Stimulated activated naive CD8-positive, alpha-beta T cell treated with anti-CD3 and anti-CD28 coated beads, Interleukin-15, Interleukin-2, amounts not matched to agents 100 U/mL and 50 U/mL, for 24 hours (primary cell): Measurements from ENCODE around the gene CCL3.
"Not testable (repeated sequence)": the region's sequence is repeated elsewhere in the genome, so short reads cannot be mapped to it uniquely, and the experiment has no call there.

Experiments
- ATAC-seq: fragments of 150-1000 bp; cut with Tn5 transposase; one replicate; pipeline ENCODE4 v1.10.0; 2021
- DNase-seq: peaks from one replicate; pipeline ENCODE4 v3.0.0; 2021

The CCL3 gene

DNA sequence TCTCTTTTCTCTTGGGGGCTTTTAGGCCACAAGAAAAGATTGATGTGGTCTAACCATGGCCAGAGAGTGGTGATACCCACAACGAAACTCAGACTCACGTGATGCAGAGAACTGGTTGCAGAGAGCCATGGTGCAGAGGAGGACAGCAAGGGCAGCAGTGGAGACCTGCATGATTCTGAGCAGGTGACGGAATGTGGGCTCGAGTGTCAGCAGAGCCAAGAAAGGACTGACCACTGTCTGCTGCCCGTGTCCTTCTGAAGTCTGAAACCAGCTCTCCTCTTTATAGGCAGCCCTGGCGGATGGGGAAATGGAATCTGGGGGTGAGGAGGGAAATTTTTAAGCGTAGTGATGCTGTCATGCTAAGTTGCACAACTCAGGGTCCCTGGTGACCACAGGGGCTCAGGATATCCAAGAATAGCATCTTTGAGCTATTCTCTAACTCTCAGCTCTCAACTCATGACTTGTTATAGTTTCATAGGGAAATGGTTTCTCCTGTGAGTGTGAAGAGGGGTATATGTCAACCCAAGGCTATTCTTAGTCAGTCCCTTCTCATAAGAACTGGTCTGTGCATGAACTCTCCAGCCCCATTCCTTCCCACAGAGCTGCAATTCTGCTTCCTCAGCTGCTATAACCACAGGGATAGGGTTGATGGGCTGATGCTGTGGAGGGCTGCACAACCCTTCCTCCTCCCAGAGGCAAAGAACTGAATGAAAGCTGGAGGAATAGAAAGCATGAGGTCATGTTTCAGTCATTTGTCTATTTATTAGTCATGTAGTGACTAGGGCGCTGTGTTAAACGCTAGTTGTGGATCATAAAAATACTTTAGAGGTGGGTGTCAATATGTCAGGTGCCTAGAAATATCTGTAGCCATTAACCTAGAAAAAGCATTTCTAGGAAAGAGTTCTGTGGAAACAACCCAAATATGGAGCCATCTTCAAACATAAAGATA is at the start of gene CCL3:
Gene CCL3, minus strand, starts transcription at position 256 of the 949 bp plus-strand sequence. Its CDS starts 85 bp downstream, at position 171.
- DNase-seq (peak; percentile 66), ATAC-seq (peak; percentile 84)

DNA sequence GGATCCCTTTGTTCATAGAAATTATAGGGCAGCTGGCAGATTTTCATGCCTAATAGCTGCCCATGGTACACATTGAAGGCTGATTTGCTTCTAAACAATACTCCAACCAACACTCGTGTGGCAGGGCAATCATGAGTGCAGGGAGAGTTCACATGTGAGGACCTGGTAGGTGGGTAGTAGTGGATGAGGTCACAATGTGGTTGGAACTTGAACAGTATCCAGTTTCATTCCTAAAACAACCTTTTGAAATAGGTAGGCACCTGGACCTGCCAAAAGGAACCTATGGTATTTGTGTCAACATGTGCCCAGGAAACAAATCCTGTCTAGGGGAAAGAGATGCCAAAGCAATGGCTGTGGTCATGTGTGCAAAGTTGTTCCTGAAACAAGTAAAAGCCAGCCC is 46.5 kb upstream of the CCL3 start:
- DNase-seq: no peak
- no peak for ATAC-seq

DNA sequence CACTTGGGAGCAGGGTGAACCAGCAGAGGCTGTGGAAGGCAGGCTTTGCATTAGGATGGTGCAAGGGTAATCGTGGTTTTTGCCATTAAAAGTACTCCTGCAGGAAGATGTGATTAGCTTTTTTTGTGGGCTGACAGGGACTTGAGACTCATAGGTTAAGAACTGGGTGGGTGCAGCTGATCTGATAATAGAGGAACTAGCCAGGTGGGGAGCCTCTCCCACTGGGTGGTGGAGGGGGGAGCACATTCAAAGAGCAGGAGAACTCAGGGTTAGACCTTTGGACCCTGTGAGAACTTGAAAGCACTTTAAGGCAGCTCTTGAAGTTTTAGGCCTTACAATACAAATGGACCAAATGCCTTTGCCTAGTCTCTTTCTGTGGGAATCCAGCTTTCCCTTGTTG is 46.1 kb upstream of the CCL3 start:
- DNase-seq: no peak
- ATAC-seq: no peak

DNA sequence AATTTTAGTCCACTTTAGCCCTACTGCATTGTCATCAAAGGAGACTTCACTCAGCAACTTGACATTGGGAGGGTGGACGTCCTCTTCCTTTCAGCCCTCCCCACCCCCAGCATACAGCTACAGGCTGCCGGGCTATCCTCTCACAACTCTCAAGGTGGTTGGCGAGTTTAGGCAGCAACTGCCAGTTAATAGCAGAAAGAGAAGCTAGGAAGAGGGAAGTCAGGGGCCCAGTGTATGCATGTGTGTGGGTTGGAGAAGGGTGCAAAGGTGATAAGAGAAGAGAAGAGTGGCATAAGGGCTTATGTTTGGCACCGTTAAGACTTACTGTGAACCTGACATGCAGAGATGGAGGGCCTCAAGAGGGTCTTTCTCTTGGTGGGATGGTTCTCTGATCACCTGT is 45.5 kb upstream of the CCL3 start:
- no peak for ATAC-seq

DNA sequence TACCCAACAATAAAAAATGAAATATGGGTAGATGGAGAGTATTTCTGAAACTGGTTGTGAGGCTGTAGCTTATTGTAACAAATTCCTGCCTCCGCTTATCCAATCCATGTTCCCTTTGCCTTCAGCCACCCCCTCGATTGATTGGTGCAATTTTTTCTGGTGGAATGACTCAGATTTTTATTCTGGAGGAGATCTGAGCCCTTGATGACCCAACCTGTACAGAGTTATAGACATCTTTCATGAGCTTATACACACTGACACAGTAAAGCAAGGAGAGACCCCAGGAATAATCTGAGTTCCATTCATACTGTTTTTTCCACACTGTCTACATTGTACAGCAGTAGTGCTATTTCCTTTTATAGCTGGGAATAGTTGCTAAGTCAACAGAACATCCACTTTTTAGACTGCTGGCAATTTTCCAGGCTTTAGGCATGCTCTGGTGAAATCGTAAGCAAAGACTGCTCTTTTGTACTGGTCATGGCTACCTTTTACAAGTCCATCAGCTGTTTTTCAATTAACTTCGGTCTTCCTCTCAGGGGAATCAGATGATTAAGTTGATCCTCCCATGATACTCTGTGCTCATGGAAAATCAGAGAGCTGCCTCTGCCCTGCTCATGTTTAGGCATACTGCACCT is 43.8 kb upstream of the CCL3 start:
- no peak for ATAC-seq
- no peak for DNase-seq

More for the DNA sequence above, 45.5 kb upstream of the CCL3 start:
- DNase-seq: no peak

DNA sequence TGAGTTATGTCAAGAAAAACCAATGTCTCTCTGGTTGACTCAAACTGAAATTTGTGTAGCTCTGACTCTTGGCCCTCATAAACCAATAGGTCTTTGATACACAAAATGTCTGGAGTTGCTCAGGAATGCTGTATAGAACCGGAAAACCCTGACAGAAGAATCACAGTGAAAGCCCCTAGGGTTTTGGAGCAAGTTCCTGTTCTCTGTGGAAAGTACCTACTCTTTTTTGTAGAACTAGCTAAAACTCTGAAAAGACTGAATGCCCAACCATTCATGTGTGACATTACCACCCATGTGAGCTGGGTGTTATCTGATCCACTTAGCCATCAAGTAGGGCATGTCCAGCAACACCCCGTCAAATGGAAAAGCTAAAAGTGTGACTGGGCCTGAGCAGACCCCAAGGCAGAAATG is 42.5 kb upstream of the CCL3 start:
- ATAC-seq (no peak), DNase-seq (no peak)

DNA sequence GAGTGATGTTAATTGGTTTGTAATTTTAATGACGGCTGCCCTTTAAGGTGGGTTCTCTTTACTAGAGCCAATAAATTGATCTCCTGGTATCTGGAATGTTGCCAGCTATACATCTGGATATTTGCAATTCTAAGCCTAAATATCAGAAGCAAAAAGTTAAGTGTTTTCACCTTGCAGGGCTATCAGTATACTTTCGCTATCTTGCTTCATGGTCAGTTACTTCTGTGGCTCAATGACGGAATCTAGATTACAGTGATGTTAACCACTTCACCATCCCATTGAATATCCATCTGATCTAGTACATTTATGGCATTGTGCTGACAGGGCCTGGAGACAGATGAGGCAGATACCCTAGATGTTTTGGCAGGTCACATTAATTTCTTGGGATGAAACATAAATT is 42.0 kb upstream of the CCL3 start:
- ATAC-seq (no peak), DNase-seq (no peak)

DNA sequence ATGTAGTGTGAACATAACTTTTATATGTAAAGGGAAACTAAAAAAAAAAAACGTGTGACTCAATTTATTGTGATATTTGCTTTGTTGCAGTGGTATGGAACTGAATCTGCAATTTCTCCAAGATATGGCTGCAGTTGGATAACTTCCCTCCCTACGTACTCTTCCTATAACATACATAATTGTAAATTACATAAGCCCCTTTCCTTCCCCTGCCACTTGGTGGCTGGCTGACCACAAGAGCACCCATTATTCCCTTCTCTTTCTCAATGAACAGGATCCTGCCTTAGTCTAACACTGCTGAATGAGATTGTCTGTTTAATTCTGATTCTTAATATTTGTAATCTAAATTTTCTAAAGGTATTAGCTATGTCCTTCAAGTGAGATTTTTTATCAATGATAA is 41.5 kb upstream of the CCL3 start:
- DNase-seq (no peak), ATAC-seq (no peak)

DNA sequence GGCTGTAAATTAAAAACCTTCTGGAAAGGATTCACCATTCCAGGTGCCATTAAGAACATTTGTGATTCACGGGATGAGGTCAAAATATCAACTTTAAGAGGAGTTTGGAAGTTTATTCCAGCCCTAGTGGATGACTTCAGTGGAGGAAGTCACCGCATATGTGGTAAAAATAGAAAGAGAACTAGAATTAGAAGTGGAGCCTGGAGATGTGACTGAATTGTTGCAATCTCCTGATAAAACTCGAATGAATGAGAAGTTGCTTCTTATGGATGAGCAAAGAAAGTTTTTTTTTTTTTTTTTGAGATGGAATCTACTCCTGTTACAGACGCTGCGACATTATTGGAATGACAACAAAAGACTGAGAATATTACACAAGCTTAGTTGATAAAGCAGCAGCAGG is 40.4 kb upstream of the CCL3 start:
- ATAC-seq (no peak), DNase-seq (no peak)

DNA sequence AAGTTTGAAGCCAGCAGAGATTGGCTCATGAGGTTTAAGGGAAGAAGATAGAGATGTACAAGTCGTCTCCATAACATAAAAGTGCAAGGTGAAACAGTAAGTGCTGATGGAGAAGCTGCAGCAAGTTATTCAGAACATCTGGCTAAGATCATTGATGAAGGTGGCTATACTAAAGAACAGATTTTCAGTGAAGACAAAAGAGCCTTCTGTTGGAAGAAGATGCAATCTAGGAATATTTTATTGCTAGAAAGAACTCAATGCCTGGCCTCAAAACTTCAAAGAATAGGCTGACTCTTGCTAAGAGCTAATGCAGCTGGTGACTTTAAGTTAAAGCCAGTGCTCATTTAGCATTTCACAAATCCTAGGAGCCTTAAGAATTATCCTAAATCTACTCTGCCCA is 39.7 kb upstream of the CCL3 start:
- no peak for DNase-seq
- ATAC-seq: no peak

DNA sequence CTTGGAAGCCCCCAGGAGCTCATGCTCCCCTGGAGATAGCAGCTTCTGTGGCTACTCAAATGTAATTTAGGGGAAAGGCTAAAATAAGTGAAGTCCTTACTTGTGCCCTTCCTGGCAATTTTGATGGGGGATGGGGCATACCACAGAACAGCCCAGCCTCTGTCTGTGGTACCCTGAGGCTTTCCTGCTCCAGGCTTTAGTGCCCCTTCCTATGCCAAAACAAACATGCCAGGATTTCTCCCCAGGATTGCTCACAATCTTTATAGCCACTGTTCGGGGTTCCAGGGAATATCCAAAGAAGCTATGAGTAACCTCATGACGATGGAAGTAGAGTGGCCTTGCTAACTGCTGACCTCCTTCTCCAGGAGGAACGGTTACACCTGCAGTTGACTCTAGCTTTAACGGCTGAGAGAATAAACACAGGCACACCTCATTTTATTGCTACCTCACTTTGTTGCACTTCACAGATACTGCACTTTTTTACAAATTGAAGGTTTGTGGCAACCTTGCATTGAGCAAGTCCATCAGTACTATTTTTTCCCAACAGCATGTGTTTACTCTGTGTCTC is 38.6 kb upstream of the CCL3 start:
- no peak for ATAC-seq
- no peak for DNase-seq

DNA sequence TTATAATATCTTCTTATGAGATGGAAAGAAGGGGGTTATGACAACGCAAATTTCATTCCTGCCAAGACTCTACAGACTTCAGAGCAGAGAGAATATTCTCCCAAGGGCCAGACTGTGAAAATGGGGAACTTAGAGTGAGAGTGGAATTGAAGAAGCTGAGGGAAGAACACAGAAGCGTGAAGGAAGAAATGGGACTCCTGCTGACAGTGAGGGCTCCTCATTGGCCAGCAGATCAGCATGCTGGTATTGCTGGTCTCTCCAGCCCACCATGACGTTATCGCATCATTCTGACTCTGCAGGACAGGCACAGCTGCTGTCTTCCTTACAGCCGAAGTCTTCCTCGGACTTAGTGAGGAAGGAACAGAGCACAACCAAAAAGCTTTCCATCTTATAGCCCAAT is 38.0 kb upstream of the CCL3 start:
- no peak for ATAC-seq
- DNase-seq: no peak

DNA sequence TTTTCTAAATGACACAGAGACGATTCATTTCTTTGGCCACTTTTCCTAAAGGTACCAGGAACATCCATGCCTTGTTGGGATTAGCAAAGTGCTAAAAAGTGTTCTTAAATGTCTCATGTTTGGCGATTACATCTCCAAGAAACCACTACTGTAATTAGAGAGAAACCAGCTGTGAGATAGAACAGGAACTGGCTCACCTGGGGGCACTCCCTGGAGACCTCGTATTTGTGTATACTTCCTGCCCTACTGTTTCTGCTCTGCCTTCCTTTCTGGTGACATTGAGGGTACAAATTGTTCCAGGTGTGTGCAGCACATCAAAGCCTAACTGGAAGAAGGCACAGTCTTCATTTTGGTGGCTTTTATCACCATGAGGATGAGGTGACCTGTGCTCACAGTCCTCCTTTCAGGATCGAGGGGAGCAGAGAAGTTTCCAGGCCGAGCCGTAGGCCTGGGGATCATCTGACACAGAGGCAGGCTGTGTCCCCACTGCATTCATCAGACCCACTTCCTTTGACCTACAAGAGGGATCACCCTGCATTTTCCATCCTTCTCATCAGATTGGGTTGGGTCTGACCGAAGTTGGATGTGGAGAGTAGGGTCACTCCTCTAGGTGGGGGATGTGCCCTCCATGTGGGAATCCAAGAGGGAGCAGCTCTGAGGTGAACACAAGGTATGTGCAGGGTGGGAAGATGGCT is 37.4 kb upstream of the CCL3 start:
- no peak for DNase-seq
- ATAC-seq: no peak

DNA sequence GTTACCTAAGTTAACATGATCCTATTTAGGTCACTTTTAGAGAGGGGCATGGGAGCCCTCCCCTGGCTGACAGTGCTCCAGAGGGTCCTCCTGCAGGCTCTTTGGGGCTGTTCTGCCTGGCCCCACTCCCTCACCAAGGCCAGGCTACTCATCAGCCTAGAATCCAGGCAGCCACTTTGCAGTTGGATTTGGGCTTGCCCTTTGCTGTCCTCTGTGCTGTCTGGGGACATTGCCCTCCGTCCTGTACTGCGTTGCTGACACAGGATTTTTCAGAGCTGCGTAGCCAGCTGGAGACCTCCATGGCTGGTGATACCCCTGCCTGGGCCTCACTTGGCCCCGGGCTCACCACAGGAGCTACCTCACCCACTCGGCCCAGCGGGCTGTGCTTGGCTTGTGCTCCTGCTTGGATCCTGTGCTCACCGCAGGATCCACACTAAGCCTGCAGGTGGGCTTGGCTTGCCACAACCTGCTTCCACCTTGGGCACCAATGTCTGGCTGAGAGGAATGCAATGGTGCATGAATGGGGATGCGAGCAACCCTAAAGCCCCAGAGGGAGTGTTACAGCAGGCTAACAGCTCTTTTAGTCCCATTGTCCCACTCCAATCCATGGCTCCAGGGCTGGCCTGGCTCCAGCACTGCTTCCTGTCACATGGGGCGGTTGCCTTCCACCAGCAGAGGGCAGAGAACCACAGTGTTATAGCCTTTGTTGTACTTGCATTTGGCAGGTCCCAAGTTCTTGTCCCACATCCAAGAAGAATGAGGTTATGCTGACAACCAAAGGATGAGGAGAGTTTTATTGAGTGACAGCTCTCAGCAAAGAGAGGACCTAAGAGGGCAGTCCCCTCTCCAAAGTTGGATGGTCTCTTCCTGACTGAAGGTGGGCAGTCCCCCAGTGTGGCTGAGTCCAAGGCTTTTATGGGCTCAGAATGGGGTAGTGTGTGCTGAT is 35.2 kb upstream of the CCL3 start:
- DNase-seq (no peak), ATAC-seq (no peak)

DNA sequence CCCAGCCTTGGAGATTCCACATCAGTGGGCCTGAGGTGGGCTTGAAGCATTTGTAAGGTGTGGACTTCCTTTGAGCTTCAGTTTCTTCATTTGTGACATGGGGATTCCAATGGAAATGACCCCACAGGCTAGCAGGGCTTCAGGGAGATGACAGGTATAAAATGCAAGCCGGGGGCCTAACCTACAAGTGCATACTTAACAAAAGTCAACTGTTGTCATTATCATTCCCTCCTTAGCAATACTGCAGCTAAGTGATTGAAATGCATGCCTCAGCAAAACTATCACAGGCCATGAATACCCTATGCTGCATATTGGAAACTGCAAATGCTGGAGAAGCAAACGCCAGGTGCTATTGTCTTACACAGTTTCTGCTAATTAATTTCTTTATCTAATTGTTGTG is 33.5 kb upstream of the CCL3 start:
- DNase-seq (no peak), ATAC-seq (no peak)

DNA sequence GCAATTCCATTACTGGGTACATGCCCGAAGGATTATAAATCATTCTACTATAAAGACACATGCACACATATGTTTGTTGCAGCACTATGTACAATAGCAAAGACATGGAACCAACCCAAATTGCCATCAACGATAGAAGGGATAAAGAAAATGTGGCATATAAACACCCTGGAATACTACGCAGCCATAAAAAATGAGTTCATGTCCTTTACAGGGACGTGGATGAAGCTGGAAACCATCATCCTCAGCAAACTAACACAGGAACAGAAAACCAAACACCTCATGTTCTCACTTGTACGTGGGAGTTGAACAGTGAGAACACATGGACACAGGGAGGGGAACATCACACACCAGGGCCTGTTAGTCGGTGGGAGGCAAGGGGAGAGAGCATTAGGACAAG is 31.2 kb upstream of the CCL3 start:
- not testable (repeated sequence) for DNase-seq, ATAC-seq

DNA sequence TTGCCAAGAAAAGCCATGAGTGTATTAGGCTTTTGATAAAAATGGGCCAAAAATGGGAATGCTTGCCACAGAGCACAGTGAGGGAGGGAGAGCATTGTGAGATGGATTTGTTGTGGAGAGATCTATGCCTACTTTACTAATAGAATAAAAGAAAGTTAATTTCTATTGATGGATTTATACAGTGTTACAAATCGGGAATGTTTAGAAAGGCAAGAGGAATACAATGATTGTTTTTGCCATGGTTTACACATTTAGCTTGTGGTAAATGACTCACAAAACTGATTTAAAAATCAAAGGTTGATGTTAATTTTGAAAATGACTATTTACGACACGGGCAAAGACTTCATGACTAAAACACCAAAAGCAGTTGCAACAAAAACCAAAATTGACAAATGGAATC is 30.3 kb upstream of the CCL3 start:
- DNase-seq (no peak), ATAC-seq (no peak)

DNA sequence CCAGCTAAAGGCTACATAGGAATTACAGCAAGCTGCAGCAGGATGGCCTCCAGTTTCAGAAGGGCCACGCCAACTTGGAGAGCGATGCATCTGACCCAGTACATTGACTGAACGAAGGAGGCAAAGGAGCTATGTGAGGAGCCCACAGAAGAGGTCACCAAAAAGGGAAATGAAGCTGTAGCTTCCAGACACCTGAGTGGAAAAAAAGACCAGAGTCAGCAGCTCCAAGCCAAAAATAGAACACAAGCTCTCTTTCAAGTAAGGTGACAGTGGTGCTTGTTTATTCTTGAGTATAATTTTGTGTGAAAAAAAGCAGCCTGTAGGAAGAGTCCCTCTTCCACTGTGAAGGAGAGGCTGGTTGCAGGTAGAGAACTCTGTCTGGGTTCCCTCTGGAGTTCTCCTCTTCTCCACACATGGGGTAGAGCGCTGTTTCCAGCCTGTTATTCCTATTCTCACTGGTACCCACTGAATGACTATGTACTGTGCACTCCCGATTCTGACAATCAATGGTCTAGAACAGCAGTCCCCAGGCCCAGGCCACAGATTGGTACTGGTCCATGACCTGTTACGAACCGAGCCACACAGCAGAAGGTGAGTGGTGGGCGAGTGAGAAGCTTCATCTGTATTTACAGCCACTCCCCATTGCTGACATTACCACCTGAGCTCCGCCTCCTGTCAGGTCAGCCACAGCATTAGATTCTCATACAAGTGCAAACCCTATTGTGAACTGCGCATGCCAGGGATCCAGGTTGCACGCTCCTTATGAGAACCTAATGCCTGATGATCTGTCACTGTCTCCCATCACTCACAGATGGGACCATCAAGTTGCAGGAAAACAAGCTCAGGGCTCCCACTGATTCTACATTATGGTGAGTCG is 28.8 kb upstream of the CCL3 start:
- ATAC-seq: no peak
- no peak for DNase-seq

DNA sequence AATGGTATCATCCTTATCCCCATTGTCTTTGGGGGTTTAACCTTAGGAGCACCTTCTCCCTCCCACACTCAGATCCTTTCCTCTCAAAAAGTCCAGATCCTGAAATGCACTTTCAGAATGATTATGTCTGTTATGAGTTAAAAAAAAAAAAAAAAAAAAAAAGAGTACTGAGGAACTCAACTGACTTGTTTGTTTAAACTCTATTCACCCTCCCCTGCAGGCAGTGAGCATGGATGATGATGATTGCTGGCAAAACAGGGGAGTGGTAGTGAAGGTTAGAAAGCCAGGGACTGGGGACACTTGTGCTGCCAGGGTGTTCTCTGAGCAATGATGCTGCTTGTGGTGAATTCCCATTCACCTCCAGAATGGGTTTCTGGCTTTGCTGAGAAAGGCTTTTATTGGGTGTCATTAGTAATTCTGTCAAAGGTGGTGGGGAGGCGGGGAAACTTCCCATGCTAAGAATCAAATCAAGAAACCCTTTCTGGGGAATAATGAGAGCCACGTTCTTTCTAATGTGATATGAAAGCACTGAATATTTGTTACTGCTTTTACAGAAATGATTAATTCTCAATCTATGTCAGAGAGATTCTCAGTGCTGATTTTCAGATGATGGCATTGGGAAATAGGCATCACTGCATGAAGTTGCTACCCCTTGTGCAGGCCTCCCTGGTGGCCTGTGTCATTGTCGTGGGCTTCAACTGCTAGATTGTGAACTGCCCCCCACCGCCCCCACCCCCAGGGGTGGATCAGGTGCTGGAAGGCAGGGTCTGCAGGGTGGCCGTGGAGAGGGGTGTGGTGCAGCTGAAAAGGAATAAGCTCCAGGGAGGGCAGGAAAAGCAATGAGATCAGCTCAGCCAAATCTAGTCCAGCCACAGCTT is 27.8 kb upstream of the CCL3 start:
- ATAC-seq: peak; percentile 94
- peak; percentile 57 for DNase-seq

DNA sequence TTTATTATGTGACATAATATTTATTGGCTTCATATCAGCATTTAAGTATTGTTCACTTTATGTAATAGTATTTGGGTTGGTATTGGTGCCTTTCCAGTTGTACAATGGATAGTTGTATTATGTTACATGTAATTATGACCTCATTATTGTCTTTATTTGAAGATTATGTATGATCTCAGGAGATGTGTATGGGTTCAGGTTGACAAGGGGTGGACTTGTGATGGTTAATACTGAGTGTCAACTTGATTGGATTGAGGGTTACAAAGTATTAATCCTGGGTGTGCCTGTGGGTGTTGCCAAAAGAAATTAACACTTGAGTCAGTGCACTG is 25.7 kb upstream of the CCL3 start:
- ATAC-seq, DNase-seq: not testable (repeated sequence)
